GM19395 (cell line): ENCODE results near the gene DCAF11.

Source experiments
- ATAC-seq: cut with Tn5 transposase; IDR thresholded peaks from one replicate; pipeline ENCODE4 v1.9.1; 2021; ENCODE audit warnings: mild to moderate bottlenecking, moderate library complexity; ENCODE audit not compliant: unreplicated experiment

The DCAF11 gene

GRCh38 chr14:24137529-24138395, 23.2 kb downstream of the DCAF11 start:
- no peak for ATAC-seq

GRCh38 chr14:24138396-24139271, 24.1 kb downstream of the DCAF11 start:
- ATAC-seq = no peak

GRCh38 chr14:24139272-24139934, 24.8 kb downstream of the DCAF11 start:
- ATAC-seq = no peak

DNA sequence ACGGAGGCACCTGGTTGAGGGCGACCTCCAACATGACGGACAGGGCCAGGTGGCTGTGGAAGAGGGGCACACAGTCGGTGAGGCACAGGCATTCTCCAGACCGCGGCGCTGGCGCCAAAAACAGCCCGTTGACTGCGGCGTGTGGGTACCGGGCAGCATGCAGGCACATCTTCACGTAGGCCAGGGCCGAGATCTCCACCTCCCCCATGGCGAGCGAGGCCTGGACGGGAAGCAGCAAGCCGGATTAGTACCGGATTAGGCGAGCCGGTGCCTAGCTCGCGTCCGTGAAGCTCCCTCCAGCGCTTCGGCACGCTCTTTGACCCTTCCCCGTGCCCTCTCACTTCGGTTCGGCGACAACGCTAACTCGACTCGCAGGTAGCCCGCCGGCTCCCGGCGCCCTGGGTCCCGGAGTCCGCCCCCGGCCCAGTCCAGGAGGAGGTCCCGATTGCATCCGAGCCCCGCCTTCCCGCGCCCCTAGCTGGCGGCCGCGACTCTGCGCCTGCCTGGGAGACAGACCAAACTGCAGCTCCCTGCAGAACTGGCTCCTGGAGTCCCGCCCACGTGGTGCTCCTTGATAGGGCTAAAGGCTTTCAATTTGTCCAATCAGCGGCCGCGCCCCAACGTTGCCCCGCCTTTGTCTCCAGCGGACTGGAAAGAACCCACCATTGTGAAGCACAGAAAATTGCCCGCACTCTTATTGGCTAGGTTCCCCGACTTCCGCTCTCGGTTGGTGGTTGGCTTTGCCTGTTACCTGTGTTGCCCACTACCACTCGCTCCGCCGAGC, 26.7 kb downstream of the DCAF11 start, which contains the start of gene EMC9:
Gene EMC9 (minus strand): TSS at position 495 of the 784 bp plus-strand sequence. CDS start 287 bp downstream, at position 208.
- peak; percentile 85 for ATAC-seq

DNA sequence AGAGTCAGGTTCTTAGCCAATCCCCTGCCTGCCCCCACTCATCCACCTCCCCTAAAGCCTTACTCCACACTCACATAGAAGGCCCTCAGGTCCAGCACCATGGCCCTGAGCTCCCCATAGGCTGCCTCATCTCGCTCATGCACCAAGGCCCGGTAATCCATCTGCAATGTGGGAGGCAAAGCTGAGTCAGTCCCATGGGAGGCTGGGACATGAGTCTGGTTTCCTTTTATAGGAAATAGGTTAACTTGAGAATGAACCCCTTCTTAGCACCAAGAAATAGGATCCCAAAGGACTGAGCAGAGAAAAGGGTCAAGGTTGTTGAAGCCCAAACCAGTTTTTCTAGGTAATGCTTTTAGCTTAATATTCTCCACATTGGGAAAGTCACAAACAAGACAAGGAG, 28.9 kb downstream of the DCAF11 start:
- ATAC-seq = no peak

DNA sequence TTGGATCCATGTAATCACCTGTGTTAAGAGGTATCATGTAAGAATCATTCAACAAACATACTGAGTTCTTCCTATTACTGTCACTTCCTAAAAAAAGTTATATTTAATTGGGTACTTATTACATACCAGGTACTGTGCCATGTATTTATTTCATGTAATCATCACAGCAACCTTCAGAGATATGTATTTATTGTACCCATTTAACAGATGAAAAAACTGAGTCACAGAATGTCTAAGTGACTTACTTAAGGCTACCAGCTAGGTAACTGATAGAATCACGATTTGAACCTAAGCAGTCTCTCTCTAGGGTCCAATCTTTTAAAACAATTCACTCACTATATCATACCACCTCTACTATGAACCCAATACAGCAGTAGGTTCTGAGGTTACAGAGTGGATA, 29.9 kb downstream of the DCAF11 start:
- no peak for ATAC-seq

- ATAC-seq = no peak
These were observed 30.6 kb downstream of the DCAF11 start for GRCh38 chr14:24145219-24145618.

GRCh38 chr14:24145690-24146452, 31.3 kb downstream of the DCAF11 start:
- ATAC-seq = no peak

DNA sequence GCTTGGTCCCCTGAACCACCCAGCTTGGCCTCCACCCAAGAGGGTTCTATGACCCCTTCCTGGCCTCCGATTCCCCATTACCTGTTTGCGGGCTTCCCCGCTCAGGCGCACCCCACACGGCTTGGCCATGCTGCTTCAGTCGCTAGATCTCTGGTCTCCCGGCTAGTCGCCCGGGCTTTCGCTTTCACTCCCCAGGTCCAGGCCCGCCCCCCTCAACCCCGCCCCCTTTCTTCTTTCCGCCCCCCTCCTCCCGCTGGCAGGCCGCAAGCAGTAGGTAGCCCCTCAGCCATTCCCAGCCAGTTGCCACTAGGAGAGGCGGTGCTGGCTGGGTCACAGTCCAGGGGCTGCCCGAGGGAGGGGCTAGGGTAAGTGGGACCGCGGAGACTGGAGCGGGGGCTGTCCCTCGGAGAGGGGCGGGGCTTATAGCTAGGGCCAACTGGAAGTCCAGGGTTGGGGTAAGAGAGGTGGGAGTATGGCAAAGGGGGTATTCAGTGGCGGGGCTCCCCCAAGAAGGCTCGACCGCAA, 31.9 kb downstream of the DCAF11 start, which contains the start of gene PSME2:
Gene PSME2 (minus strand): TSS at position 158 of the 525 bp plus-strand sequence. CDS start 29 bp downstream, at position 129.
- ATAC-seq = peak; percentile 59

DNA sequence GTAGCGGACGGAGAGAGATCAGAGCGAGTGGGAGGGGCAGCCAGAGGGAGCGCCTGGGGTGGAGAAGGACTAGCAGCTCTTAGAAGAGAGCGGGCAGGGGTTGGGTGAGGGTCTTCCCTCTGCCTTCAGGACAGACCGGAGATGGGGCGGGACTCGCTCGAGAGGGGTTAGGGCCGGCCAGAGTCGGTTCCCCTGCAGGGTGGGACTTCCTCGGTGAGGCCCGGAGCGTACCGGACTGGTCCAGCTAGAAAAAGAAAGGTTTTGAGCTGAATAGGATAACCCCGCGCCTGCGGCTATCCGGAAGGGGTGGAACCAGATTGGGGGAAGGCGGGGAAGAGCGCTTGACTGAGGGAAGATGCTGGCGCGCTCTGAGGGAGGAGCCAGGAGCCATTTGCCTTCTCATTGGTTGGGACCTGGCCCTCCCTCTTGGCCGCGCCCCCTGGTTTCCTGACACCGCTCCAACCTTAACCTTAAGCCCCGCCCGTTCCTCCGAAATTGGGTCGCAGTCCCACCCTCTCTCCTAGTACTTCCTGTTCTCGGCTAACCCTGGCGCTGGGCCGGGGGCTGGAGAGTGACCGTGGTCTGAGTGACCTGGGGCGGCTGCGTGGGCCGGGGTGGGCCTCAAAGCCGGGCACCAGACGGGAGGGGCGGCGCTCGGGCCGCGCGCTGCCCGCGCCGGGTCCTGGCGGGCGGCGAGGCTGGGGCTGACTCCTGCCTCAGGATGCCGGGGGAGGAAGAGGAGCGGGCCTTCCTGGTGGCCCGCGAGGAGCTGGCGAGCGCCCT, 32.6 kb downstream of the DCAF11 start, which contains the start of gene RNF31:
Gene RNF31 (plus strand): TSS at position 521 of the 783 bp plus-strand sequence. CDS start 201 bp downstream, at position 722.
- ATAC-seq = peak; percentile 85

DNA sequence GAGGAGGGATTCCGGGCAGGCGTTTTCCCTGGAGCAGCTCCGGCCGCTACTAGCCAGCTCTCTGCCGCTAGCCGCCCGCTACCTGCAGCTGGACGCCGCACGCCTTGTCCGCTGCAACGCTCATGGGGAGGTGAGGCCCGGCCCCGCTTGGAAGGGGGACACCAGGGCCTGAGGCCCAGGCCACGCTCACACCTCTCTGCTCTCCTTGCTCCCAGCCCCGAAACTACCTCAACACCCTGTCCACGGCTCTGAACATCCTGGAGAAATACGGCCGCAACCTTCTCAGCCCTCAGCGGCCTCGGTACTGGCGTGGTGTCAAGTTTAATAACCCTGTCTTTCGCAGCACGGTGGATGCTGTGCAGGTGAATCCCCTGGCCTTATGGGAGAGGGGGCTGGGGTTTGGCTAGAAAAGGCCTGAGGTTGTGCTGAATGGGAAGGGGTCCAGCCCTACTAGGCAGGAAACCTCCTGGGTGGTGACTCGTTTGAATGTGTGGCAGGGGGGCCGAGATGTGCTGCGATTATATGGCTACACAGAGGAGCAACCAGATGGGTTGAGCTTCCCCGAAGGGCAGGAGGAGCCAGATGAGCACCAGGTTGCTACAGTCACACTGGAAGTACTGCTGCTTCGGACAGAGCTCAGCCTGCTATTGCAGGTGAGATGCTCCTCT, 33.3 kb downstream of the DCAF11 start:
- no peak for ATAC-seq

DNA sequence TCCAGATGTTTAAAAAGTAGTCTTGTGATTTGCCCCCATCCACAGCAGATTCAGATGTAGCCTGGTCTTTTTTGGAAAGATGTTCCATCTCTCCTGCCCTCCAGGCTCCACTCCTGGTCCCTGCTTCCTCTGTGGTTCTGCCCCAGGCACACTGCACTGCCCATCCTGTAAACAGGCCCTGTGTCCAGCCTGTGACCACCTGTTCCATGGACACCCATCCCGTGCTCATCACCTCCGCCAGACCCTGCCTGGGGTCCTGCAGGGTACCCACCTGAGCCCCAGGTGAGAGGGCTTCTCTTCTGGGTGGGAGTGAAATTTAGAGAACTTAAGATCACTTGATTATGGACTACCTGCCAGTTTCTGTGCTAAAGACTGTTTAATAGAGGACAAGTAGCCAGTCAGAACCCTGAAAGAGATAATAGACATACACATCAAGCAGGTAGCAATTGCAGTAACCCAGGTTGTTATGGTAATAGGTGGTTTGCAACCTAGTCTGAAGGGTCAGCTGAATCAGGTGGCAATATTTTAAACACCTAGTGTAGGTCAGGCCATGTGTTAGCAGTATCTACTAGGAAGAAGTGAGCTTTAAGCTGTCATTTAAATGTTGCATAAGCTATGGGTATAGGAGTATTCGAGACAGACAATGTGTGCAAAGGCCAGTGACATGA, 34.9 kb downstream of the DCAF11 start:
- no peak for ATAC-seq

DNA sequence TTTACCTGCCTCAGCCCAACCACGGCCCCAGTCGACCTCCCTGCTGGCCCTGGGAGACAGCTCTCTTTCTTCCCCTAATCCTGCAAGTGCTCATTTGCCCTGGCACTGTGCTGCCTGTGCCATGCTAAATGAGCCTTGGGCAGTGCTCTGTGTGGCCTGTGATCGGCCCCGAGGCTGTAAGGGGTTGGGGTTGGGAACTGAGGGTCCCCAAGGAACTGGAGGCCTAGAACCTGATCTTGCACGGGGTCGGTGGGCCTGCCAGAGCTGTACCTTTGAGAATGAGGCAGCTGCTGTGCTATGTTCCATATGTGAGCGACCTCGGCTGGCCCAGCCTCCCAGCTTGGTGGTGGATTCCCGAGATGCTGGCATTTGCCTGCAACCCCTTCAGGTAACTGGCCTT, 35.5 kb downstream of the DCAF11 start:
- no peak for ATAC-seq

DNA sequence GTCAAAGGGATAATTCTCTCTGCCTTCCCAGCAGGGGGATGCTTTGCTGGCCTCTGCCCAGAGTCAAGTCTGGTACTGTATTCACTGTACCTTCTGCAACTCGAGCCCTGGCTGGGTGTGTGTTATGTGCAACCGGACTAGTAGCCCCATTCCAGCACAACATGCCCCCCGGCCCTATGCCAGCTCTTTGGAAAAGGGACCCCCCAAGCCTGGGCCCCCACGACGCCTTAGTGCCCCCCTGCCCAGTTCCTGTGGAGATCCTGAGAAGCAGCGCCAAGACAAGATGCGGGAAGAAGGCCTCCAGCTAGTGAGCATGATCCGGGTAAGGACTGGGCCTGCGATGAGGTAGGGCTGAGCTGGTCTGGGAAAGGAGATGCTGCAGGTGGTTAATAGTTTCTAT, 36.0 kb downstream of the DCAF11 start:
- no peak for ATAC-seq

DNA sequence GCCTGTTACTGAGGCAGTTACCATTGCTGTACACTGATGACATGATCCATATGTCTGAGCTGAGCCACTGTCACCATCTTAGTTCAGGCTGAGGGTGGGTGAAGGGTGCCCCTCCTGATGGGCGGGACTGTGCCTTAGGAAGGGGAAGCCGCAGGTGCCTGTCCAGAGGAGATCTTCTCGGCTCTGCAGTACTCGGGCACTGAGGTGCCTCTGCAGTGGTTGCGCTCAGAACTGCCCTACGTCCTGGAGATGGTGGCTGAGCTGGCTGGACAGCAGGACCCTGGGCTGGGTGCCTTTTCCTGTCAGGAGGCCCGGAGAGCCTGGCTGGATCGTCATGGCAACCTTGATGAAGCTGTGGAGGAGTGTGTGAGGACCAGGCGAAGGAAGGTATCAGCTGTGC, 36.4 kb downstream of the DCAF11 start:
- no peak for ATAC-seq

DNA sequence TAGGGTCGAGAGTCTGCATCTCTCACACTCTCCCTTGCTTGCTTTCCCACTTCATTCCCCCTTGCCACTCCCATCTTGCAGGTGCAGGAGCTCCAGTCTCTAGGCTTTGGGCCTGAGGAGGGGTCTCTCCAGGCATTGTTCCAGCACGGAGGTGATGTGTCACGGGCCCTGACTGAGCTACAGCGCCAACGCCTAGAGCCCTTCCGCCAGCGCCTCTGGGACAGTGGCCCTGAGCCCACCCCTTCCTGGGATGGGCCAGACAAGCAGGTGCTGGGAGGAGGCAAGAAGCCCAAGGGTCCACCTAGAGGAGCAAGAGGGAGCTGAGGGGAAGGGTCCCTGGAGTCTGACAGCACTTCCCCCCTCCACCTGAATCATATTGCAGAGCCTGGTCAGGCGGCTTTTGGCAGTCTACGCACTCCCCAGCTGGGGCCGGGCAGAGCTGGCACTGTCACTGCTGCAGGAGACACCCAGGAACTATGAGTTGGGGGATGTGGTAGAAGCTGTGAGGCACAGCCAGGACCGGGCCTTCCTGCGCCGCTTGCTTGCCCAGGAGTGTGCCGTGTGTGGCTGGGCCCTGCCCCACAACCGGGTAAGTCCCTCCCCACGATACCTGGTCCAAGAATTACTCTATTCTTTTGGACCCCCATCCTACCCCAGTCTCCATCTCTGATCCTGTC, 37.0 kb downstream of the DCAF11 start:
- no peak for ATAC-seq

DNA sequence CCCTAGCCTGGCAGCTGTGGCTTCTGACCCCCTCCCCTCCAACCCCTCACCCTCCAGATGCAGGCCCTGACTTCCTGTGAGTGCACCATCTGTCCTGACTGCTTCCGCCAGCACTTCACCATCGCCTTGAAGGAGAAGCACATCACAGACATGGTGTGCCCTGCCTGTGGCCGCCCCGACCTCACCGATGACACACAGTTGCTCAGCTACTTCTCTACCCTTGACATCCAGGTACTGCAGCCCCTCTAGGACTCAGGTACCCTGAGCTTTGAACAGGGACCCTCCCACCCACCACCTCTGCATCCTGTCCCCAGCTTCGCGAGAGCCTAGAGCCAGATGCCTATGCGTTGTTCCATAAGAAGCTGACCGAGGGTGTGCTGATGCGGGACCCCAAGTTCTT, 40.5 kb downstream of the DCAF11 start:
- ATAC-seq = no peak
